ENCODE results near the gene GALNT11.
"Not testable (repeated sequence)": the region's sequence is repeated elsewhere in the genome, so short reads cannot be mapped to it uniquely, and the experiment has no call there.

DNA sequence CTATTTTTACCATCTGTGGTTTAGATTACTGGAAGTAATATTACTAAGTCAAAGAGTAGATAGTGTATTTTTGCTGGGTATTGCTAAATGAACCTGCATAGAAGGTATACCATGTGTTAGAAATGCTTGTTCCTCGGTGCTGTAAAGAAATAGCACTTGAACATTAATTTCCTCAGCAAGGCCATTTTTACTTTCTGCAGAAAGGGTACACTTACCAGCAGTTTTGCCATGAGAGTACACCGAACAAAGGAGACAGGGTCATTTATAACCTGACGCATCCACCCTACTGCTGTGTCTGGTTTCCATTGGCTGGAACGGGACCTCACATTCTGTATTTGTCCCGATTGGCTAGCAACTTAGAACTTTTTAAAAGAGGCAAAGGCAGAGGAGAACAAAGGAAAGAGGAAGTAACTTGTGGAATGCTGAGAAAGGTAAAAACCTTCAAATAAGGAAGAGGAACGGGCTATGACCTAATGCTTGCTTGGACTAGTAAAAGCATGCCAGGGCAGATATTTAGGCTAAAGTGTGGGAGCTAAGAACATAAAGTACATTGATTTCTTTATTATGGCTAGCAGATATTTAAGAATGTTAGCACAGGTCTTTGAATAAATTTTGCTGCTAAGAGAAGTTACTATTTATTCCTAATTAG lies 56.7 kb downstream of the GALNT11 start:
- TF ChIP-seq, protein P1, sequence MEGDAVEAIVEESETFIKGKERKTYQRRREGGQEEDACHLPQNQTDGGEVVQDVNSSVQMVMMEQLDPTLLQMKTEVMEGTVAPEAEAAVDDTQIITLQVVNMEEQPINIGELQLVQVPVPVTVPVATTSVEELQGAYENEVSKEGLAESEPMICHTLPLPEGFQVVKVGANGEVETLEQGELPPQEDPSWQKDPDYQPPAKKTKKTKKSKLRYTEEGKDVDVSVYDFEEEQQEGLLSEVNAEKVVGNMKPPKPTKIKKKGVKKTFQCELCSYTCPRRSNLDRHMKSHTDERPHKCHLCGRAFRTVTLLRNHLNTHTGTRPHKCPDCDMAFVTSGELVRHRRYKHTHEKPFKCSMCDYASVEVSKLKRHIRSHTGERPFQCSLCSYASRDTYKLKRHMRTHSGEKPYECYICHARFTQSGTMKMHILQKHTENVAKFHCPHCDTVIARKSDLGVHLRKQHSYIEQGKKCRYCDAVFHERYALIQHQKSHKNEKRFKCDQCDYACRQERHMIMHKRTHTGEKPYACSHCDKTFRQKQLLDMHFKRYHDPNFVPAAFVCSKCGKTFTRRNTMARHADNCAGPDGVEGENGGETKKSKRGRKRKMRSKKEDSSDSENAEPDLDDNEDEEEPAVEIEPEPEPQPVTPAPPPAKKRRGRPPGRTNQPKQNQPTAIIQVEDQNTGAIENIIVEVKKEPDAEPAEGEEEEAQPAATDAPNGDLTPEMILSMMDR (optimal IDR thresholded peaks at IDR 0.05 in 1 of 3, IDR thresholded peaks at IDR 0.05 in 1 of 3, conservative IDR thresholded peaks at IDR 0.05 in 1 of 3; ENCODE audit: extremely low read depth in 1 of 3, insufficient read depth in 2 of 3, low read length in 3 of 3), result not testable (repeated sequence)
- not testable (repeated sequence) for TF ChIP-seq EZH2 (IDR thresholded peaks at IDR 0.05; ENCODE audit: low read length)
